ENCODE results near the gene CD48.

CD48 gene

DNA sequence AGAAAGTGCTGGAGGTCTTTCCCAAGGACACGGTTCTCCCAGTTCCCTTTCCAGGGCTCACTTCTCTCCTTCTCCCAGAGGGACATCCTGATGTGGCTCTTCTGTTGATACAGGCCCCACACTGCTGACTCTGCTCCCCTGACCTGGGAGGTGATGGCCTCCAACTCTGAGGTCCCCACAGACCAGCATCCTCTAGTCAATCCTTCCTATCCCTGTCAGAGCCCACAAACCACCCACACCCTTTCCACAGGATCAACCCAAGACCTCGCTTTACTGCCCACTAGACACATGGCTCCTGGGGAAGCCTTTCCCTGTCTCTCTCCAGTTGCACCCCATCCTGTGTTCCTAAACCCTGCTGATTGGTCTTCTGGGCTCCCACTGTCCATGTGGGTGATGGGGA is 39.0 kb upstream of the CD48 start:
- TF ChIP-seq, protein P1, sequence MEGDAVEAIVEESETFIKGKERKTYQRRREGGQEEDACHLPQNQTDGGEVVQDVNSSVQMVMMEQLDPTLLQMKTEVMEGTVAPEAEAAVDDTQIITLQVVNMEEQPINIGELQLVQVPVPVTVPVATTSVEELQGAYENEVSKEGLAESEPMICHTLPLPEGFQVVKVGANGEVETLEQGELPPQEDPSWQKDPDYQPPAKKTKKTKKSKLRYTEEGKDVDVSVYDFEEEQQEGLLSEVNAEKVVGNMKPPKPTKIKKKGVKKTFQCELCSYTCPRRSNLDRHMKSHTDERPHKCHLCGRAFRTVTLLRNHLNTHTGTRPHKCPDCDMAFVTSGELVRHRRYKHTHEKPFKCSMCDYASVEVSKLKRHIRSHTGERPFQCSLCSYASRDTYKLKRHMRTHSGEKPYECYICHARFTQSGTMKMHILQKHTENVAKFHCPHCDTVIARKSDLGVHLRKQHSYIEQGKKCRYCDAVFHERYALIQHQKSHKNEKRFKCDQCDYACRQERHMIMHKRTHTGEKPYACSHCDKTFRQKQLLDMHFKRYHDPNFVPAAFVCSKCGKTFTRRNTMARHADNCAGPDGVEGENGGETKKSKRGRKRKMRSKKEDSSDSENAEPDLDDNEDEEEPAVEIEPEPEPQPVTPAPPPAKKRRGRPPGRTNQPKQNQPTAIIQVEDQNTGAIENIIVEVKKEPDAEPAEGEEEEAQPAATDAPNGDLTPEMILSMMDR (IDR thresholded peaks at IDR 0.05): no peak
- DNase-seq: no peak
- Histone ChIP-seq H3K27me3 (no peaks in the 10 kb centered on the region), H3K36me3 (no peaks in the 10 kb centered on the region), H3K4me3 (no peak overlapping the region), H3K9me3 (no peaks in the 10 kb centered on the region), H3K4me1 (no peaks in the 10 kb centered on the region), H3K27ac (no peak overlapping the region)
- intact Hi-C loops (cut with DNase I; ENCODE audit: low total_unique reads): no loop called here

DNA sequence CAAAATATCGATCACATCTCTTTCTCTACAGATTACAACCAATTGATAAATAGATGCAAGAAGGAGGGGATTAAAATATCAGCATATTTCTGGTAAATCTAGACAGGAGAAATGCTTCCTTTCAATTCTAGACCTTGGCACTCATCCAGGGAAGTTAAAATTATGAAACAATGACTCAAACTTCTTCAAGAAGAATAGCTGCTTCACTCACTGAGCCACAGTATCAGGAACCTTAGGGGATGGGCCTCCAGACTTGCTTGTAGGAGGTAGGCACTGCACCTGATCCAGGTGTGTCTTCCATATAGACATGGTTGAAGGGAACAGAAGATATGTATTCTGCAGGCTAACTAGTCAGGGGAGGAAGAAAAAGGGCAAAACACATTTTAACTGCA is 37.3 kb upstream of the CD48 start:
- Histone ChIP-seq H3K27ac (no peak overlapping the region), H3K4me3 (no peak overlapping the region), H3K4me1 (no peaks in the 10 kb centered on the region), H3K9me3 (no peaks in the 10 kb centered on the region), H3K36me3 (no peaks in the 10 kb centered on the region), H3K27me3 (no peaks in the 10 kb centered on the region)
- intact Hi-C loops (cut with DNase I; ENCODE audit: low total_unique reads): no loop called here
- no peak for DNase-seq
- TF ChIP-seq, protein P1 (IDR thresholded peaks at IDR 0.05): no peak

DNA sequence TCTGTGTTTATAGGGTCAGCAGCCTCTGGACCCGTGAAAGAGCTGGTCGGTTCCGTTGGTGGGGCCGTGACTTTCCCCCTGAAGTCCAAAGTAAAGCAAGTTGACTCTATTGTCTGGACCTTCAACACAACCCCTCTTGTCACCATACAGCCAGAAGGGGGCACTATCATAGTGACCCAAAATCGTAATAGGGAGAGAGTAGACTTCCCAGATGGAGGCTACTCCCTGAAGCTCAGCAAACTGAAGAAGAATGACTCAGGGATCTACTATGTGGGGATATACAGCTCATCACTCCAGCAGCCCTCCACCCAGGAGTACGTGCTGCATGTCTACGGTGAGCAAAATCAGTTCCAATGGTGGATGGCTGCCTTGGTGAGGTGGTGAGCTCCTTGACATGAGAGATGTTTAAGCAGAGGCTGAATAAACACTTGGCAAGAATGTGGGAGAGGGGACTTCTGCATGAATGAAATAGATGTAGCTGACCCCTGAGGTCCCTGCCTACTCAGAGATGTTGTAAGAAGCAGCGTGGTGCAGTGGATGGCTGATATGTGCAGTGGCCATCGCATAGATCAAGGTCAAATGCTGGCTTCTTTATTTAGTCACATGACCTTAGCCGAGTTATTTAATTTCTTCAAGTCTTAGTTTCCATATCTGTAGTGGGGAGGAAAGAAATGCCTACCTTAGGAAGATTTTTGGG is 36.7 kb upstream of the CD48 start:
- Histone ChIP-seq H3K36me3 (no peaks in the 10 kb centered on the region), H3K4me3 (no peak overlapping the region)
- no peak for DNase-seq

DNA sequence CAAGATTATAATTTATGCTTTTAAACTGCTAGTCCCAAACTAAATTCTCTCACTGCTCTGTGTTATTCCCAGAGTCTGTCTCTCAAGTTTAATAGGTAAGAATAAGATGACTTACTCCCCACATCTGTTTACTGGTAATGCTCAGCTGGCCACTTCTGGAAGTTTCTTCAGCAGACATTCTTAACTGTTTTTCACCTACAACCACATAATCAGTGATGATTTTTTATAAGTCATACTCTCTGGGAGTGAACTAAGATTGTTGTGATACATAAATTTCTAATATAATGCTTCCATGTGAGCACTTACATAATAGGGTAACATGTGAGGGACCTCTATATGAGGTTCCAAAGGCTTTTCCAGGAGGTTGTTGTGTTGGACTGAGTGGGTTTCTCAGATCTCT is 36.1 kb upstream of the CD48 start:
- H3K27me3 ChIP-seq: no peaks in the 10 kb centered on the region
- intact Hi-C loops (cut with DNase I; ENCODE audit: low total_unique reads): no loop called here
- no peak overlapping the region for H3K4me3 ChIP-seq
- H3K27ac ChIP-seq: no peak overlapping the region
- no peaks in the 10 kb centered on the region for H3K36me3 ChIP-seq
- H3K4me1 ChIP-seq: no peaks in the 10 kb centered on the region
- DNase-seq: no peak
- H3K9me3 ChIP-seq: no peaks in the 10 kb centered on the region
- TF ChIP-seq, protein P1 (IDR thresholded peaks at IDR 0.05): no peak

More for the DNA sequence above, 36.7 kb upstream of the CD48 start:
- TF ChIP-seq, protein P1 (IDR thresholded peaks at IDR 0.05): no peak
- no peak overlapping the region for H3K27ac ChIP-seq
- H3K27me3 ChIP-seq: no peaks in the 10 kb centered on the region
- H3K9me3 ChIP-seq: no peaks in the 10 kb centered on the region
- intact Hi-C loops (cut with DNase I; ENCODE audit: low total_unique reads): no loop called here
- H3K4me1 ChIP-seq: no peaks in the 10 kb centered on the region

DNA sequence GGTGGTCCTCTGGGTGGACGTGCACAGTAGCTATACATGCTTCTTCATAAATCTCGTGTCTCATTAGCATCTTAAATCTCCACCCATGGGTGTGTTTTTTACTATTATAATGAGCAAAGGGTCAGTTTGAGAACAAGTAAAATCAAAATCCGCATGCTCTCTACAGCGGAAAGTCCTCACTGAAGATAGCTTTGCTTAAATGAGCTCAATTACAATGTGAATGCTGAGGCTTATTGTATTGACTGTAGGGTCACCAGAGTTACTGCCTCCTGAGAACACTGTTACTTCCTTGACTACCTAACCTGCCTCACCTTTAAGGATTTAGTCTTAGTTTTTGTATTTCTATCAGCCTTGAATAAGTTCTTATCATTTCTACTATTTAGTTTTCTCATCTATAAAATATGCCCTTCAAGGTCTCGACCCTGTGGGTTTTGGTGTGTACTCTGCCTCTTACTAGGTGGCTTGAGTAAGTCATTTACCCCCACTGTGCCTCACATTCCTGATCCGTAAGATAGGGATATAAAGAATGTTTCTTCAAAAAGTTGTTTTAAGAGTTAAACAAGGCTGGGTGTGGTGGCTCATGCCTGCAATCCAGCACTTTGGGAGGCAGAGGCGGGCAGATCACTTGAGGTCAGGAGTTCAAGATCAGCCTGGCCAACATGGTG is 35.3 kb upstream of the CD48 start:
- intact Hi-C loops (cut with DNase I; ENCODE audit: low total_unique reads): no loop called here
- DNase-seq: no peak
- Histone ChIP-seq H3K4me3 (no peak overlapping the region), H3K4me1 (no peaks in the 10 kb centered on the region), H3K36me3 (no peaks in the 10 kb centered on the region), H3K27ac (no peak overlapping the region), H3K27me3 (no peaks in the 10 kb centered on the region), H3K9me3 (no peaks in the 10 kb centered on the region)
- TF ChIP-seq, protein P1 (IDR thresholded peaks at IDR 0.05): no peak

All from tibial artery (tissue), 4 donors.